Vagina (tissue), 2 donors: ENCODE data around the gene SACM1L.

Experiments used
- CTCF ChIP-seq, 3 experiments: fragments of 450-650 bp in 2 of 3; fragments of 200-600 bp in 1 of 3; sonication (generic) in 1 of 3; IDR thresholded peaks; one replicate each; pipeline ENCODE4 v1.5.1; 2017 to 2019; ENCODE audit warnings: antibody characterized with exemption in 3 of 3, mild to moderate bottlenecking in 2 of 3, moderate library complexity in 2 of 3
- POLR2A ChIP-seq, 2 donors: fragments of 450-650 bp; IDR thresholded peaks; one replicate each; pipeline ENCODE4 v1.6.1; 2017; ENCODE audit warnings: antibody characterized with exemption in 2 of 2, mild to moderate bottlenecking in 2 of 2, moderate library complexity in 2 of 2

GRCh38 chr3:45701172-45701867 lies 12.1 kb downstream of the SACM1L start:
- TF ChIP-seq CTCF (IDR thresholded peaks at IDR 0.05) (no peak), POLR2A (IDR thresholded peaks at IDR 0.05) (no peak)
